Suprapubic skin (tissue), 4 donors: ENCODE results near the gene RPS10. TPM values are rescaled to one million over a fixed set of nuclear protein-coding genes. Genes with fewer than 3 reads are reported as not detected.

Experiments used
- DNase-seq, 2 donors: peaks; one replicate each; pipeline ENCODE4 v3.0.0-alpha.2; 2019; ENCODE audit warnings: low spot score in 2 of 2
- H3K27ac ChIP-seq: fragments of 200-600 bp; sonication (generic); one replicate; pipeline ENCODE4 v1.5.1; 2019
- H3K27me3 ChIP-seq: fragments of 200-600 bp; sonication (generic); one replicate; pipeline ENCODE4 v1.5.1; 2019
- H3K36me3 ChIP-seq: fragments of 200-600 bp; sonication (generic); one replicate; pipeline ENCODE4 v1.5.1; 2019
- H3K4me1 ChIP-seq: fragments of 200-600 bp; sonication (generic); one replicate; pipeline ENCODE4 v1.5.1; 2019
- H3K4me3 ChIP-seq: fragments of 200-600 bp; sonication (generic); one replicate; pipeline ENCODE4 v1.5.1; 2019; ENCODE audit warnings: mild to moderate bottlenecking
- H3K9me3 ChIP-seq: fragments of 200-600 bp; sonication (generic); one replicate; pipeline ENCODE4 v1.5.1; 2019
- CTCF ChIP-seq, 2 donors: fragments of 200-600 bp in 1 of 2; fragments of 450-650 bp in 1 of 2; sonication (generic) in 1 of 2; IDR thresholded peaks; one replicate each; pipeline ENCODE4 v1.5.1; 2016 to 2019; ENCODE audit warnings: antibody characterized with exemption in 2 of 2, mild to moderate bottlenecking in 1 of 2, moderate library complexity in 1 of 2
- EP300 ChIP-seq: sonication (generic); formaldehyde crosslinking; IDR thresholded peaks from one replicate; pipeline ENCODE4 v1.6.1; 2017; ENCODE audit warnings: antibody characterized with exemption
- POLR2A ChIP-seq, 2 donors: fragments of 450-650 bp; IDR thresholded peaks; one replicate each; pipeline ENCODE4 v1.6.1; 2017; ENCODE audit warnings: antibody characterized with exemption in 2 of 2, mild to moderate bottlenecking in 2 of 2, moderate library complexity in 2 of 2
- POLR2AphosphoS5 ChIP-seq, 3 donors: sonication (generic); formaldehyde crosslinking; IDR thresholded peaks; one replicate each; pipeline ENCODE4 v1.6.1; 2017; ENCODE audit warnings: antibody characterized with exemption in 3 of 3
- WGBS: methylation state at CpG from one replicate; pipeline ENCODE4 v1.1.5; 2018; 5-methylcytosine and 5-hydroxymethylcytosine counted together
- total RNA-seq, 4 donors: library from RNA; depleted of rRNA; stranded (reverse); fragments of >200 nt; gene quantifications; one replicate each; pipeline ENCODE4 v1.1.0, GENCODE V29; 2016

The RPS10 gene
- total RNA-seq, 4 donors from 2014 or later = 1,674 to 3,777 (median 3,332) TPM

GRCh38 chr6:34469499-34469898 is 43.6 kb upstream of the RPS10 start:
- peaks cover 11% of the 10 kb centered on the region for H3K4me1 ChIP-seq
- no peak for DNase-seq
- no peak overlapping the region for H3K27ac ChIP-seq
- no peaks in the 10 kb centered on the region for H3K36me3 ChIP-seq
- H3K9me3 ChIP-seq = no peaks in the 10 kb centered on the region
- peaks cover 24% of the 10 kb centered on the region for H3K27me3 ChIP-seq
- TF ChIP-seq POLR2A (IDR thresholded peaks at IDR 0.05) (no peak), EP300 (no peak), POLR2AphosphoS5 (IDR thresholded peaks at IDR 0.05) (no peak), CTCF (IDR thresholded peaks at IDR 0.05) (no peak)
- no peak overlapping the region for H3K4me3 ChIP-seq
- WGBS = 46% methylated on average over 2 of the region's 3 CpGs

DNA sequence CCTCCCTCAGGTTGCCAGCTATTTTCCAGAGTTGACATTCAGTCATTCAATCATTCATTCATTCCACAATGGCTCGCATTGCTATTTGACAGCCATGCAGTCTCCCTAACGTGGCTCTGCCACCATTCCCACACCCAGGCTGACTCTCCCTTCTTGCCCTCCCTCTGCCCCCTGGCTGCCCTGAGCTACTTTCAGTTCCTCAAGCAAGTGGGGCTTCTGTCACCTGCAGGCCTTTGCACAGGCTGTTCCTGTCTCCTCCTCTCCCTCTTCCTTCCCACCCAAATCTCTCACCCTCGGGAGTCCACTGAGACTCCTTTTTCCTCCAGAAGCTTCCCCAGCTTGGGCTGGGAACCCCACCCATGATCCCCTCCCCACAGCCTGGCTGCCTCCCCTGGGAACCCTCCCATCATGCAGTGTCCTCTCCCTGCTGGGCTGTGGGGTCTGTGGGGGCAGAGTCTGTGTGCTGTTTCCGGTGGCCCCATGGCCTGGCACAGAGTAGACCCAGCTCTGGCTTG is 42.6 kb upstream of the RPS10 start:
- Histone ChIP-seq H3K9me3 (no peaks in the 10 kb centered on the region), H3K27me3 (peaks cover 35% of the 10 kb centered on the region), H3K4me3 (no peak overlapping the region), H3K36me3 (no peaks in the 10 kb centered on the region), H3K4me1 (peaks cover 11% of the 10 kb centered on the region), H3K27ac (no peak overlapping the region)
- 75% methylated on average over 4 of the region's 4 CpGs for WGBS
- no peak for TF ChIP-seq POLR2AphosphoS5 (IDR thresholded peaks at IDR 0.05)
- no peak for TF ChIP-seq EP300
- no peak for TF ChIP-seq CTCF (IDR thresholded peaks at IDR 0.05)
- TF ChIP-seq POLR2A (IDR thresholded peaks at IDR 0.05) = no peak
- no peak for DNase-seq

GRCh38 chr6:34466242-34467185 is 40.6 kb upstream of the RPS10 start:
- peak overlapping the region; percentile 45 for H3K4me3 ChIP-seq
- peaks cover 39% of the 10 kb centered on the region for H3K27me3 ChIP-seq
- no peak overlapping the region for H3K27ac ChIP-seq
- H3K9me3 ChIP-seq = no peaks in the 10 kb centered on the region
- H3K36me3 ChIP-seq = no peaks in the 10 kb centered on the region
- H3K4me1 ChIP-seq = peaks cover 11% of the 10 kb centered on the region
- TF ChIP-seq EP300 (no peak), POLR2A (IDR thresholded peaks at IDR 0.05) (no peak), POLR2AphosphoS5 (IDR thresholded peaks at IDR 0.05) (no peak), CTCF (IDR thresholded peaks at IDR 0.05) (no peak)
- no peak for DNase-seq
- WGBS = 52% methylated on average over 18 of the region's 28 CpGs

DNA sequence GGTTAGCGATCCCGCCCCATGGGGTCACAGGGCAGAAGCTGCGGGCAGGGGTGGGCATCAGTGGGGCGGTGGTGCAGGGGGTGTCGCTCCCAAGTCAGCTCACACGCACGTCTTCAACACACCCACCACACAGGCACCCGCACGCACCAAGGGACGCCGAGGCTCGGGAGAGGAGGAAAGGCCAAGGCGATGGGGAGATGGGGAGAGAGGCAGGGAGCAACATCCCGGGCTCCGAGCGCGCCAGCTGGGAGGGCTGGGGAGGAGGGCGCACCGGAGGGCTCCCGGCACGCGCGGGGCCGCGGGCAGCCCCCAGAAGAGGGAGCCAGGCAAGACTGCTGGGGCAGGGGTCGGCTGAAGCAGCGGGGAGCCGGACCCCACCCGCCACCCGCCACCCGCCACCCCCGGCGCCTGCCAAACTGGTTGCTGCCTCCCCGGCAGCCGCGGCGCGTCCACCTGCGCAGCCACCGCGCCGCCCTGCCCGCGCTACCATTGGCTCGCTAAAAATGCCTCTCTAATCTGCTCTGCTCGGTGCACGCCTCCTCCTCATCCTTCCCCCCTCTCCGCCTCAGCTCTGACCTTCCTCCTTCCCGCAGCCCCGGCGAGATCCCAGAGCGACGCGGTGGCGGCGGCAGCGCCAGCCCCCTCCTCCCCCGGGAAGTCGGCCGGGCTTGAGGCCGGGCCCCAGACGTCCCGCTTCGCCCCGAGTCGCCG is 39.8 kb upstream of the RPS10 start, which contains the start of gene PACSIN1:
Gene PACSIN1, plus strand, starts transcription at position 546 of the 711 bp plus-strand sequence. CDS start 60,230 bp downstream, outside the sequence.
- Histone ChIP-seq H3K4me1 (peaks cover 11% of the 10 kb centered on the region), H3K9me3 (no peaks in the 10 kb centered on the region), H3K27ac (no peak within 1 kb of the TSS), H3K27me3 (peaks cover 39% of the 10 kb centered on the region), H3K36me3 (no peaks in the 10 kb centered on the region), H3K4me3 (peak within 1 kb of the TSS; percentile 45)
- DNase-seq = no peak
- TF ChIP-seq CTCF (IDR thresholded peaks at IDR 0.05) (no peak), EP300 (no peak), POLR2AphosphoS5 (IDR thresholded peaks at IDR 0.05) (no peak), POLR2A (IDR thresholded peaks at IDR 0.05) (no peak)
- 8% methylated on average over 21 of the region's 67 CpGs for WGBS
